Measurements from ENCODE around the gene ALDOA. TPM values are rescaled to one million over a fixed set of nuclear protein-coding genes. Genes with fewer than 3 reads are reported as not detected.
A peak's percentile ranks its signal among the peaks of the same experiment; 100 is the strongest.

The ALDOA gene
- total RNA-seq, 2 donors from 2014 or later = 569 to 841 TPM

DNA sequence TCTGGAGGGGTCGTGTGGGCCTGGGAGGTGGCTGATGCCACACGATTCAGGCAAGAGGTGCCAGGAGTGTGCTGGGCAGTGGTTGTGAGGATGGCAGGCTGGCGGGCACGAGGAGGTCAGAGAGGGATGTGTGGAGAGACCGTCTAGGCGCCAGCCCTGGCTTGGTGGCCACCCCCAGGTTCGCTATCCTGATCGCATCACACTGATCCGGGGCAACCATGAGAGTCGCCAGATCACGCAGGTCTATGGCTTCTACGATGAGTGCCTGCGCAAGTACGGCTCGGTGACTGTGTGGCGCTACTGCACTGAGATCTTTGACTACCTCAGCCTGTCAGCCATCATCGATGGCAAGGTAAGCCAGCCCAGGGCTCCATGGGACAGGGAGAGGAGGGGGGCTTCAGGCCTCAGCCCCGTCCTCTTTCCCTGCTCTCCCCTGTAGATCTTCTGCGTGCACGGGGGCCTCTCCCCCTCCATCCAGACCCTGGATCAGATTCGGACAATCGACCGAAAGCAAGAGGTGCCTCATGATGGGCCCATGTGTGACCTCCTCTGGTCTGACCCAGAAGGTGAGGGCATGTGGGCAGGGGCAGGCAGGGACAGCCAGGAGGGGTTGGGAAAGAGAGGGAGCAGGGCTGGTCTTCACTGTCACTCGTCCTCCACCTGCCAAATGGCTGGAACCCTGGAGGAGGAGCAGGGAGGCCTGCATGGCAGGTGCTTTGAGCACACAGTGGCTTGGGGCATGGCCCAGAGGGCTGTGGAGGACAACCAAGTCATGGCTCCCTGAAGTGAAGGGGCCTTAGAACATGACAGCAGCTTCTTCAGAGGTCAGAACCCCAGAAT lies 17.9 kb downstream of the ALDOA start:
- H3K4me3 ChIP-seq = no peak overlapping the region
- no peak for DNase-seq (ENCODE audit: low spot score)
- peaks cover 0 to 4% of the 10 kb centered on the region in 2 donors for H3K4me1 ChIP-seq (ENCODE audit: control insufficient read depth in 1 of 2, low read depth in 2 of 2)
- H3K27me3 ChIP-seq (replicated peaks; ENCODE audit: insufficient read depth) = no peaks in the 10 kb centered on the region
- no peak overlapping the region for H3K27ac ChIP-seq
- no peak for TF ChIP-seq CTCF (IDR thresholded peaks at IDR 0.05)
- H3K9me3 ChIP-seq = no peaks in the 10 kb centered on the region
- peaks cover 43% of the 10 kb centered on the region for H3K36me3 ChIP-seq
- ATAC-seq (ENCODE audit: insufficient number of reproducible peaks, low FRiP score, low read depth) = no peak

DNA sequence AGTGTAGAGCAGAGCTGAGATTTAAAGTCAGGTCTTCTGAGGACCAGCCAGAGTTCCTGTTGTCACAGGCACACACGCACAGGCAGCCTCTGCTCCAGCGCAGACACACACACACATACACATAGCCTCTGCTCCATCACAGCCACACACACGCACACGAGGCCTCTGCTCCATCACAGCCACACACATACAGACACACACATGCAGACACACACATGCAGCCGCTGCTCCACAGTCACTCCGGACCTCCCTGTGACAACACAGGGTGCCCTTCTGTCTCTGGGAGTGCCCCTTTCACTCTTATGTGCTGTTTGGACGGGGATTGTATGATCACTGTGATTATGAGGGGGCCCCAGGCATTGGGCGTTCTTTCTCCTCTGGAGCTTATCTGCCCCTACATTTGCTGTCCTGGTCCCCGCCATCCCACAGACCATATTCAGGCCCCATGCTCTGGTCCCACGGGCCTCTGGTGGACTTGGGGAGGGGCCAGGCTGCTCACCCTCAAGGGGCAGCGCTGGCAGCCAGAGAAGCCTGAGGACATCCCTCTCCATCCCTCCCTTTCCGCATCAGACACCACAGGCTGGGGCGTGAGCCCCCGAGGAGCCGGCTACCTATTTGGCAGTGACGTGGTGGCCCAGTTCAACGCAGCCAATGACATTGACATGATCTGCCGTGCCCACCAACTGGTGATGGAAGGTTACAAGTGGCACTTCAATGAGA lies 18.7 kb downstream of the ALDOA start:
- Histone ChIP-seq H3K36me3 (peaks cover 43% of the 10 kb centered on the region), H3K4me3 (no peak overlapping the region), H3K27me3 (replicated peaks; ENCODE audit: insufficient read depth) (no peaks in the 10 kb centered on the region), H3K4me1 (ENCODE audit: control insufficient read depth in 1 of 2, low read depth in 2 of 2) (no peaks in the 10 kb centered on the region), H3K9me3 (no peaks in the 10 kb centered on the region), H3K27ac (no peak overlapping the region)
- DNase-seq (ENCODE audit: low spot score) = no peak
- TF ChIP-seq CTCF (IDR thresholded peaks at IDR 0.05) = no peak
- no peak for ATAC-seq (ENCODE audit: insufficient number of reproducible peaks, low FRiP score, low read depth)

GRCh38 chr16:30084816-30085159 lies 19.2 kb downstream of the ALDOA start:
- Histone ChIP-seq H3K4me3 (no peak overlapping the region), H3K27ac (peak overlapping the region in 1 of 2 donors; percentile 46), H3K36me3 (peaks cover 43% of the 10 kb centered on the region), H3K27me3 (replicated peaks; ENCODE audit: insufficient read depth) (no peaks in the 10 kb centered on the region), H3K4me1 (ENCODE audit: control insufficient read depth in 1 of 2, low read depth in 2 of 2) (no peaks in the 10 kb centered on the region), H3K9me3 (no peaks in the 10 kb centered on the region)
- no peak for TF ChIP-seq CTCF (IDR thresholded peaks at IDR 0.05)
- ATAC-seq (ENCODE audit: insufficient number of reproducible peaks, low FRiP score, low read depth) (peak; percentile 32), DNase-seq (ENCODE audit: low spot score) (no peak)

DNA sequence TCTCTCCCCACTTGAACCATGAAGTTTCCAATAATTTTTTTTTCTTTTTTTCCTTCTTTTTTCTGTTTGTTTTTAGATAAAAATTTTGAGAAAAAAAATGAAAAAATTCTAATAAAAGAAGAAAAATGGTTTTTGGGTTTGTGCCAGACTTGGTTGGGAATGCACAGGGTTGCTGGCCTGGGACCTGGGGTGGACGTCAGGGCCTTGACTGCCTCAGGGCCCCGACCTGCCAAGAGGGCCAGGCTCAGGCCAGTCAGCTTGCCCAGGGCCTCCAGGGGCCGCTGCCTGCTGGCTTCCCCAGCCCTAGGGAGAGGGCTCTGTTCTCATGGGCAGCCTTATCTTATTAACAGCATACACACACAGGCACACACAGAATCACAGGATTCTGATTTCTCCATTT lies 19.7 kb downstream of the ALDOA start:
- H3K27ac ChIP-seq = peak overlapping the region; percentile 23 to 46
- H3K27me3 ChIP-seq (replicated peaks; ENCODE audit: insufficient read depth) = no peaks in the 10 kb centered on the region
- no peak overlapping the region for H3K4me3 ChIP-seq
- DNase-seq (ENCODE audit: low spot score) = no peak
- H3K9me3 ChIP-seq = no peaks in the 10 kb centered on the region
- no peaks in the 10 kb centered on the region for H3K4me1 ChIP-seq (ENCODE audit: control insufficient read depth in 1 of 2, low read depth in 2 of 2)
- TF ChIP-seq CTCF (IDR thresholded peaks at IDR 0.05) = no peak
- no peak for ATAC-seq (ENCODE audit: insufficient number of reproducible peaks, low FRiP score, low read depth)
- H3K36me3 ChIP-seq = peaks cover 43% of the 10 kb centered on the region

DNA sequence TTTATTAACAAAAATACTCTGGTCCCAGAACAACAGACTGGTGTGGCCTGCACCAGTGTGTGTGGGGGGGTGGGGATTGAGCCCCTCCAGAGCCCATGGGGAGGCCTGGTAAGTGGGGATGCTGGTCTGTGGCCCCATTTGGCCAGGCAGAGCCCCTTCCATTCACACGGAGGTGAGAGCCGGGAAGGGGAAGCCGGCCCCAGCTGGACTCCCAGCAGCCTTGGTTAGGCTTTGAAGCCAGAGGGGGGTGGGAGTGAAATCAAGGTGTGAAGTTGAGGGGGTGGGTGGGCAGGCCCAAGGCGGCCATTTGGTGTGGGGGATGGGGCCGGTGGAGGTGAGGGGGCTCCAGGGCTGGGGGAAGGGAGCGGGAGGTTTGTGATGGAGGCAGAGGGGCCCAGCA lies 20.3 kb downstream of the ALDOA start:
- Histone ChIP-seq H3K4me3 (no peak overlapping the region), H3K9me3 (no peaks in the 10 kb centered on the region), H3K27ac (peak overlapping the region; percentile 23 to 46), H3K4me1 (ENCODE audit: control insufficient read depth in 1 of 2, low read depth in 2 of 2) (peaks cover 0 to 3% of the 10 kb centered on the region in 2 donors), H3K27me3 (replicated peaks; ENCODE audit: insufficient read depth) (no peaks in the 10 kb centered on the region), H3K36me3 (peaks cover 40% of the 10 kb centered on the region)
- DNase-seq (ENCODE audit: low spot score) (no peak), ATAC-seq (ENCODE audit: insufficient number of reproducible peaks, low FRiP score, low read depth) (no peak)
- no peak for TF ChIP-seq CTCF (IDR thresholded peaks at IDR 0.05)
